GM12872 (cell line): ENCODE data around the gene KRT6A.

Experiments
- CTCF ChIP-seq: IDR thresholded peaks from 3 replicates; pipeline ENCODE4 v1.5.1; 2011; ENCODE audit warnings: low read depth, mild to moderate bottlenecking, low read length, moderate library complexity; ENCODE audit not compliant: insufficient read depth

Gene KRT6A

GRCh38 chr12:52513736-52514135 is 20.7 kb upstream of the KRT6A start:
- no peak for TF ChIP-seq CTCF

GRCh38 chr12:52508211-52508610 is 15.2 kb upstream of the KRT6A start:
- no peak for TF ChIP-seq CTCF

GRCh38 chr12:52506858-52507715 is 14.0 kb upstream of the KRT6A start:
- TF ChIP-seq CTCF = peak; percentile 56; the same call in 2 of the 3 replicates

GRCh38 chr12:52502877-52503276 is 9.8 kb upstream of the KRT6A start:
- no peak for TF ChIP-seq CTCF

GRCh38 chr12:52501490-52501889 is 8.4 kb upstream of the KRT6A start:
- TF ChIP-seq CTCF = no peak

GRCh38 chr12:52499806-52500560 is 6.9 kb upstream of the KRT6A start:
- no peak for TF ChIP-seq CTCF

GRCh38 chr12:52498946-52499345 is 5.9 kb upstream of the KRT6A start:
- TF ChIP-seq CTCF = no peak
